ENCODE measurements around the gene FGF7.

- TF ChIP-seq CTCF (IDR thresholded peaks at IDR 0.05; ENCODE audit: extremely low read depth in 1 of 2, insufficient read depth in 1 of 2, low read depth in 1 of 2, low read length in 2 of 2) (no peak), POLR2A (IDR thresholded peaks at IDR 0.05; ENCODE audit: low read depth, low read length) (no peak), FOS (IDR thresholded peaks at IDR 0.05; ENCODE audit: borderline replicate concordance, insufficient read depth, low read length) (no peak)
Measured at GRCh38 chr15:49423021-49423420, at the start of gene FGF7.
